Measurements from ENCODE around the gene PLIN4. TPM values are rescaled to one million over a fixed set of nuclear protein-coding genes. Genes with fewer than 3 reads are reported as not detected.
A peak's percentile ranks its signal among the peaks of the same experiment; 100 is the strongest.

PLIN4 gene
- total and polyA plus RNA-seq, 10 donors, result 0.27 to 10.2 (median 2.1) TPM

GRCh38 chr19:4500841-4501591 lies 17.3 kb downstream of the PLIN4 start:
- Histone ChIP-seq H3K27me3 (replicated peaks in 1 of 7) (no peaks in the 10 kb centered on the region), H3K27ac (no peak overlapping the region), H3K4me1 (no peaks in the 10 kb centered on the region), H3K9me3 (no peaks in the 10 kb centered on the region), H3K4me3 (no peak overlapping the region), H3K36me3 (peaks cover 0 to 100% (median 78%) of the 10 kb centered on the region in 6 donors)
- no peak for TF ChIP-seq POLR2A (IDR thresholded peaks at IDR 0.05)
- no peak for TF ChIP-seq POLR2AphosphoS5 (IDR thresholded peaks at IDR 0.05)
- no peak for TF ChIP-seq CTCF (IDR thresholded peaks at IDR 0.05 in 8 of 11, conservative IDR thresholded peaks at IDR 0.05 in 3 of 11)
- DNase-seq, result no peak
- WGBS, 5 donors, result 92 to 96% (median 94%) methylated on average over 23 to 29 of the region's 29 CpGs
- intact Hi-C loops (cut with DNase I; ENCODE audit: low total_unique reads), result no loop called here

GRCh38 chr19:4499855-4500254 lies 18.4 kb downstream of the PLIN4 start:
- 93 to 96% (median 95%) methylated on average over 14 to 15 of the region's 15 CpGs for WGBS, 5 donors
- no peak overlapping the region for H3K4me3 ChIP-seq
- intact Hi-C loops (cut with DNase I; ENCODE audit: low total_unique reads), result no loop called here
- peaks cover 0 to 100% (median 84%) of the 10 kb centered on the region in 6 donors for H3K36me3 ChIP-seq
- no peaks in the 10 kb centered on the region for H3K9me3 ChIP-seq
- no peak for DNase-seq
- no peak overlapping the region for H3K27ac ChIP-seq
- H3K27me3 ChIP-seq (replicated peaks in 1 of 7), result no peaks in the 10 kb centered on the region
- no peaks in the 10 kb centered on the region for H3K4me1 ChIP-seq
- TF ChIP-seq CTCF (IDR thresholded peaks at IDR 0.05 in 8 of 11, conservative IDR thresholded peaks at IDR 0.05 in 3 of 11) (no peak), POLR2AphosphoS5 (IDR thresholded peaks at IDR 0.05) (peak in 1 of 3 donors; percentile 45)

GRCh38 chr19:4499318-4499717 lies 19.0 kb downstream of the PLIN4 start:
- TF ChIP-seq CTCF (IDR thresholded peaks at IDR 0.05 in 8 of 11, conservative IDR thresholded peaks at IDR 0.05 in 3 of 11), result no peak
- TF ChIP-seq POLR2AphosphoS5 (IDR thresholded peaks at IDR 0.05), result no peak
- no peak for TF ChIP-seq POLR2A (IDR thresholded peaks at IDR 0.05)
- 96 to 97% (median 96%) methylated on average over 23 of the region's 23 CpGs for WGBS, 5 donors
- H3K27me3 ChIP-seq (replicated peaks in 1 of 7), result no peaks in the 10 kb centered on the region
- H3K36me3 ChIP-seq, result peaks cover 0 to 100% (median 89%) of the 10 kb centered on the region in 6 donors
- no peaks in the 10 kb centered on the region for H3K9me3 ChIP-seq
- no peak for DNase-seq
- no peak overlapping the region for H3K27ac ChIP-seq
- no peaks in the 10 kb centered on the region for H3K4me1 ChIP-seq
- intact Hi-C loops (cut with DNase I; ENCODE audit: low total_unique reads), result no loop called here
- no peak overlapping the region for H3K4me3 ChIP-seq

GRCh38 chr19:4498694-4499093 lies 19.6 kb downstream of the PLIN4 start:
- H3K4me3 ChIP-seq, result no peak overlapping the region
- intact Hi-C loops (cut with DNase I; ENCODE audit: low total_unique reads), result no loop called here
- peaks cover 0 to 100% (median 93%) of the 10 kb centered on the region in 6 donors for H3K36me3 ChIP-seq
- 87 to 98% (median 95%) methylated on average over 9 to 12 of the region's 12 CpGs for WGBS, 5 donors
- no peak overlapping the region for H3K27ac ChIP-seq
- H3K27me3 ChIP-seq (replicated peaks in 1 of 7), result no peaks in the 10 kb centered on the region
- no peaks in the 10 kb centered on the region for H3K9me3 ChIP-seq
- no peak for DNase-seq
- no peaks in the 10 kb centered on the region for H3K4me1 ChIP-seq
- no peak for TF ChIP-seq CTCF (IDR thresholded peaks at IDR 0.05 in 8 of 11, conservative IDR thresholded peaks at IDR 0.05 in 3 of 11)
- peak in 1 of 3 donors; percentile 8 for TF ChIP-seq POLR2AphosphoS5 (IDR thresholded peaks at IDR 0.05)
